ENCODE results near the gene PPP1R18. TPM values are rescaled to one million over a fixed set of nuclear protein-coding genes. Genes with fewer than 3 reads are reported as not detected.
A peak's percentile ranks its signal among the peaks of the same experiment; 100 is the strongest.

PPP1R18 gene
- total RNA-seq, 2 experiments from 2014 or later = 269 to 283 TPM

DNA sequence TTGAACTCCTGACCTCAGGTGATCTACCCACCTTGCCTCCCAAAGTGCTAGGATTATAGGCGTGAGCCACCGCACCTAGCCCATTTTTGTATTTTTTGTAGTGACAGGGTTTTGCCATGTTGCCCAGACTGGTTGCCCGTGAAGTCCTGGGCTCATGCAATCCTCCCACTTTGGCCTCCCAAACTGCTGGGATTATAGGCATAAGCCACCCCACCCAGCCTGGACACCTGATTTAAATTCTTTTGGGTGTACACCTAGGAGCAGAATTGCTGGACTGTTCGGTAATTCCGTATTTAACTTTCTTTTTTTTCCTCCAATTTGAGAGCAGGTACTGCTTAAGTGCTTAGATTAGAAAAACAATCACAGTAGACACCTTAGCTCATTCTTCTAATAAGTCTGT, 10.0 kb upstream of the PPP1R18 start:
- ChIA-PET POLR2A (interaction anchor here (1.6 to 2.1 kb wide), 2 partner anchors 9 to 12 kb away, joined by 6 read pairs; no protein-coding TSS in a partner anchor), CTCF (interaction anchor here (1.2 kb wide), 1 partner anchor 20 kb away, joined by 4 read pairs; the partner anchor contains the start of gene MDC1)
- Mint-ChIP-seq H3K4me1 (peaks cover 8% of the 10 kb centered on the region), H3K36me3 (ENCODE audit: low read depth) (peaks cover 12% of the 10 kb centered on the region), H3K27me3 (no peaks in the 10 kb centered on the region), H3K9me3 (no peaks in the 10 kb centered on the region), H3K27ac (no peak overlapping the region), H3K4me3 (no peak overlapping the region)
- no peak for DNase-seq

DNA sequence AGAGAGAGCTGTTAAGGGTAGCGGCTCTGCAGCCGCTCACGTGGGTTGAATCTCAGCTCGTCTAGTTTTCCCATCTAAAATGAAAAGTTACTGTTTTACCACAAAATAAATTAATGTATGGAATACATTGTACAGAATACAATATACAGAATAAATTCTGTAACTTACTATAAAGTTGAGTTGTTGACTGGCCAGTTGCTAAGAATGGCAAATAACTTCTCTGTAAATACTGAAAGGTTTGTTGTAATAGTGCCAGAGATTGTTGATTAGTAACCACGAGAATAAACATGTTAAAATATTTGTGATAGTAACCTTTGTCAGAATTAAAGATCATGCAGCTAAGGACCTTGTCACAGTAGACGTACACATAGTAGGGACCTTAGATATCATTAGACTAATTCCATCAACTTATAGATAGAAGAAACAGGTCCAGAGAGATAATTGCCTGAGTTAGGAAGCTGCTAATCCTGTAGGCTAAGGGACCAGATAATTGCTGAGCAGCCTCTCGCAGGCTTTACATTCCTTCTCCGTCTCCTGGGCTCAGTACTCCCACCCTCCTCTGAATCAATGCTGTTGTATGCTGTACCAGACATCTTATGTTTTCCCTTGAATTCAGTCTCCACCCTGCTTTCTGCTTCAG, 4.9 kb upstream of the PPP1R18 start:
- peak overlapping the region; percentile 93 for H3K4me3 Mint-ChIP-seq
- H3K9me3 Mint-ChIP-seq = no peaks in the 10 kb centered on the region
- H3K27ac Mint-ChIP-seq = no peak overlapping the region
- no peaks in the 10 kb centered on the region for H3K27me3 Mint-ChIP-seq
- peaks cover 20% of the 10 kb centered on the region for H3K36me3 Mint-ChIP-seq (ENCODE audit: low read depth)
- H3K4me1 Mint-ChIP-seq = peaks cover 45% of the 10 kb centered on the region
- ChIA-PET CTCF (interaction anchor here (1.1 to 4.8 kb wide), 4 partner anchors 12 to 159 kb away, joined by 3 to 31 read pairs (median 7); partner anchors contain the start of gene MDC1), POLR2A (interaction anchor here (0.6 to 6.6 kb wide), 11 partner anchors 8 to 77 kb away, joined by 3 to 88 read pairs (median 5); partner anchors contain the start of genes FLOT1, MDC1 and TUBB)
- DNase-seq = no peak

DNA sequence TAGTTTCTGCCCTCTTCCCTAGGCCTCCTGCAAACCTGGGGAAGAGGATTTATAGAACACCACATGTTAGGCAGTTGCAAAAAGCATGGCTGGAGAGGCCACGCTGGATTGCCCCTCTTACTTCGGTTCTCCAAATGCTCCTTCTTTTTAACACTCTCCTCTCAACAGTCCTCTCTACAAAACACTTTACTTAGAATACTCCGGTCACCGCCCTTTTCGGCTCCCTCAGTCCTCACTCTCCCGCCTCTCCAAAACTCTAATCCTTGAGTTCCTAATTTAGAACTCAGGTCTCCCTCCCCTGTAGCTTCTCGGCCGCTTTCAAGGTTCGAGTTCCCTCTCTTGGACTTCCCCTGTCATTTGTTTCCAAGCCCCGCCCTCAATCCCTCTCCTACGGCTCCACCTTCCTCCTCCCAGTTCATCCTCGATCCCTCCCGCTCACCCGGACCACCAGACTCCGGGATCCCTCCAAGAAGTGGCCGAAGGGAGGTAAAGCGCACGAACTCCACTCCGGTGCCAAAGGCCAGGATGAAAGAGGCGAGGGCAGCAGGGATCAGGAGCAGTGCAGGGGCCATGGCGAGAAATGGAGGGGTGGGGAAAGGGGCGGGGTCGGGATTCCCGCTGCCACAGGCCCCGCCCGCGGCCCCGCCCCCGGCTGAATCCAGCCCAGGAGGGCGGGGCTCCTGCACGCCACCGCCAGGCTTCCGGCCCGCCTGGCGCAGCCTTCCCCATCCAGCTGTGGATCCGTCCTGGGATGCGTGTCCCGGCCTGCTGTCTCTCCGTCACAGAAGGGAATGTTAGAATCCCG, 4.2 kb upstream of the PPP1R18 start, which contains the start of gene NRM:
NRM (minus strand) TSS at position 582 of the 805 bp plus-strand sequence; CDS start at position 572, 10 bp downstream.
- DNase-seq = peak; percentile 79
- Mint-ChIP-seq H3K4me3 (peak within 1 kb of the TSS; percentile 93), H3K36me3 (ENCODE audit: low read depth) (peaks cover 27% of the 10 kb centered on the region), H3K9me3 (no peaks in the 10 kb centered on the region), H3K27me3 (no peaks in the 10 kb centered on the region), H3K27ac (peak within 1 kb of the TSS; percentile 94), H3K4me1 (peaks cover 45% of the 10 kb centered on the region)
- ChIA-PET POLR2A (interaction anchor here (0.6 to 6.6 kb wide), 11 partner anchors 9 to 76 kb away, joined by 3 to 88 read pairs (median 5); partner anchors contain the start of genes FLOT1, MDC1 and TUBB), CTCF (interaction anchor here (1.1 to 4.8 kb wide), 4 partner anchors 12 to 158 kb away, joined by 3 to 31 read pairs (median 7); partner anchors contain the start of gene MDC1)

- CTCF ChIA-PET = interaction anchor here (3.2 to 4.8 kb wide), 2 partner anchors 11 to 41 kb away, joined by 10 to 31 read pairs; no protein-coding TSS in a partner anchor
- peak overlapping the region; percentile 93 for H3K4me3 Mint-ChIP-seq
- peaks cover 44% of the 10 kb centered on the region for H3K4me1 Mint-ChIP-seq
- peaks cover 33% of the 10 kb centered on the region for H3K36me3 Mint-ChIP-seq (ENCODE audit: low read depth)
- POLR2A ChIA-PET = interaction anchor here (2.6 to 6.6 kb wide), 4 partner anchors 8 to 31 kb away, joined by 8 to 88 read pairs (median 36); partner anchors contain the start of genes MDC1 and TUBB
- DNase-seq = no peak
- H3K27ac Mint-ChIP-seq = peak overlapping the region; percentile 94
- no peaks in the 10 kb centered on the region for H3K9me3 Mint-ChIP-seq
- no peaks in the 10 kb centered on the region for H3K27me3 Mint-ChIP-seq
These were observed 3.5 kb upstream of the PPP1R18 start for GRCh38 chr6:30689985-30690384.

DNA sequence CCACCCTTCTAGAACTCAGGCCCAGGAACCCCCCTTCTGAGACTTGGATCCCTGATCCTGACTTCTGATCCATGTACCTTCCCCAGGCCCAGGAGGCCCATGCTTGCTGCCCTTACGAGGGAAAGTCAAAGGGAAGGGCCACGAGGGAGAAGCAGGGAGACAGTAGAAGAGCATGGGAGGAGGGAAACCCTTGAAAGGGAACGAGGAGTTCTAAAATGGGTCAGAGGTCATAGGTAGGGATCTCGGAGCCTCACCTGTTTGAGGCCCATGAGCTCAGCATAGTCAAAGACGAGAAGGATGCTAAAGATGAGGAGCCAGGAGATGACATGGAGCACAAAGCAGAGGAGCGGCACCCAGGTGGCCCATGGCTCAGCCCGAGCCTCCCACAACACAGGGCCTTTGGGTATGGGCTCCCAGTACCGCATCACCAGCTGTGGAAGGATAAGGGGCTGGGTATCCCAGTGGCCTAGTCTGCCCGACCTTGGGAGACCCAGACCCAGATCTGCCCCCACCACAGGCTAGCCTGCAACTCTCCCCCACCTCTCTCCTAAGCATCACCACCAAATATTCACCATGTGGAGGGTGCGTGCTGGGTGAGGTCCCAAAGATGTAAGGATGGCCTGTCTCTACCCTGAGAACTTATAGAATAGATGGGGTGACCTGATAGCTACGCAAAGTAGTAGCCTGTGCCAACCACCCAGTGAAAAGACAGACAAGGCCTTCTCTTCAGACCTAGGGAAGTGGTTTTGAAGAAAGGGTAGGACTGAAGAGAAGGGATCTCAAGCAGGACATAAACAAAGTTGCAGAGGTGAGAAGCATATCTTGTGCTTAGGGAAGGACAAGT, 2.8 kb upstream of the PPP1R18 start:
- H3K27ac Mint-ChIP-seq = peak overlapping the region; percentile 94
- POLR2A ChIA-PET = interaction anchor here (1.1 to 6.6 kb wide), 8 partner anchors 9 to 74 kb away, joined by 3 to 88 read pairs (median 8); partner anchors contain the start of genes MDC1 and TUBB
- peaks cover 40% of the 10 kb centered on the region for H3K36me3 Mint-ChIP-seq (ENCODE audit: low read depth)
- no peak for DNase-seq
- H3K27me3 Mint-ChIP-seq = no peaks in the 10 kb centered on the region
- CTCF ChIA-PET = interaction anchor here (1.2 to 4.8 kb wide), 4 partner anchors 10 to 42 kb away, joined by 4 to 31 read pairs (median 16); partner anchors contain the start of genes MDC1 and TUBB
- H3K4me3 Mint-ChIP-seq = peak overlapping the region; percentile 93
- H3K9me3 Mint-ChIP-seq = no peaks in the 10 kb centered on the region
- peaks cover 43% of the 10 kb centered on the region for H3K4me1 Mint-ChIP-seq

GRCh38 chr6:30688569-30688968, 2.1 kb upstream of the PPP1R18 start:
- DNase-seq = no peak

GRCh38 chr6:30687659-30688431, 1.4 kb upstream of the PPP1R18 start:
- ChIA-PET POLR2A (interaction anchor here (1.1 to 6.6 kb wide), 13 partner anchors 8 to 361 kb away, joined by 3 to 88 read pairs (median 6); partner anchors contain the start of genes MDC1, MRPS18B, PPP1R10 and TRIM39), CTCF (interaction anchor here (0.7 to 4.8 kb wide), 6 partner anchors 9 to 43 kb away, joined by 3 to 31 read pairs (median 10); partner anchors contain the start of genes DHX16, MDC1 and TUBB)
- Mint-ChIP-seq H3K9me3 (no peaks in the 10 kb centered on the region), H3K36me3 (ENCODE audit: low read depth) (peaks cover 54% of the 10 kb centered on the region), H3K27me3 (no peaks in the 10 kb centered on the region), H3K27ac (peak overlapping the region; percentile 94), H3K4me1 (peaks cover 43% of the 10 kb centered on the region), H3K4me3 (peak overlapping the region; percentile 93)
- no peak for DNase-seq

More at GRCh38 chr6:30688569-30688968, 2.1 kb upstream of the PPP1R18 start:
- Mint-ChIP-seq H3K4me1 (peaks cover 43% of the 10 kb centered on the region), H3K27ac (peak overlapping the region; percentile 94), H3K27me3 (no peaks in the 10 kb centered on the region), H3K9me3 (no peaks in the 10 kb centered on the region), H3K36me3 (ENCODE audit: low read depth) (peaks cover 46% of the 10 kb centered on the region), H3K4me3 (peak overlapping the region; percentile 93)
- CTCF ChIA-PET = interaction anchor here (1.2 to 4.8 kb wide), 4 partner anchors 10 to 42 kb away, joined by 4 to 31 read pairs (median 16); partner anchors contain the start of genes MDC1 and TUBB
- POLR2A ChIA-PET = interaction anchor here (1.1 to 6.6 kb wide), 9 partner anchors 8 to 73 kb away, joined by 3 to 88 read pairs (median 6); partner anchors contain the start of genes MDC1 and TUBB

DNA sequence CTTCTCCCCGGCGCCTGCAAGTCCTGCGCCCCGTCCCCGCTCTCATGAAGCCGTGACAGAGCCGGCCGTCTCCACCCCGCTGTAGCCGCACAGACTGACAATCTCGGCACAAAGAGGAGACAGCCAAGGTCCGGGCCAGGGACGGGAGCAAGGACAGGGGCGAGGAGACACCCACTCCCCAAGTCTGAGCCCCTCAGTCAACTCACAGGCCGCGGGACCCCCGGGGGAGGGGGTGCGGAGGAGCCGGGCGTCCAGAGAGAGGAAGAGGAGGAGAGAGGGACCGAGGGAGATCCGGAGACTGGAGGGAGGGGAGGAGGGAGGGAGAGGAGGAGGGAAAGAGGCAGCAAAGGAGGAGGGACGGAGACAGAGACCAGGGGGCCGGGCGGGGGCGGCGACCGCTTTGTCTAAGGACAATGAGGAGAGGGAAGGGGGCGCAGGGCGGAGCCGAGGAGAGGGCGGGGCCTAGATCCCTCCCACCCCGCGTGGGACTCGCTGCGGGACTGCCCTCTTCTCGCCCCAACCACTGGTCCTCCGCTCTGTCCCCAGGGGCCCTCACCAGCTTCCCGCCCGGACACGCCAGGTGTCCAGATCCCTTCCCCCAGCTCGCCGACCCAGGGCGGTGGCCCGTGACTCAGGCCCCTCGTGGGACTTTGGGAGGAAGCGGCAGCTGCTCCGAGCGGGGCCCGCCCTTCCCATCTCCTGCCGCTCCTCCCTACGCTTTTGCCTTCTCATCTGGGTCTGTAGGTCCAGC, 638 bp upstream of the PPP1R18 start:
- peaks cover 61% of the 10 kb centered on the region for H3K36me3 Mint-ChIP-seq (ENCODE audit: low read depth)
- peaks cover 42% of the 10 kb centered on the region for H3K4me1 Mint-ChIP-seq
- H3K4me3 Mint-ChIP-seq = peak overlapping the region; percentile 93
- no peaks in the 10 kb centered on the region for H3K9me3 Mint-ChIP-seq
- no peaks in the 10 kb centered on the region for H3K27me3 Mint-ChIP-seq
- CTCF ChIA-PET = interaction anchor here (1.1 to 4.8 kb wide), 5 partner anchors 8 to 44 kb away, joined by 3 to 31 read pairs (median 10); partner anchors contain the start of genes DHX16, MDC1 and TUBB
- DNase-seq = peak; percentile 85
- POLR2A ChIA-PET = interaction anchor here (1.1 to 6.6 kb wide), 10 partner anchors 8 to 360 kb away, joined by 3 to 88 read pairs (median 10); partner anchors contain the start of genes MDC1, MRPS18B, PPP1R10 and TRIM39
- peak overlapping the region; percentile 94 for H3K27ac Mint-ChIP-seq

- Mint-ChIP-seq H3K4me1 (peaks cover 33% of the 10 kb centered on the region), H3K27ac (peak overlapping the region; percentile 94), H3K9me3 (no peaks in the 10 kb centered on the region), H3K4me3 (peak overlapping the region; percentile 93), H3K27me3 (no peaks in the 10 kb centered on the region), H3K36me3 (ENCODE audit: low read depth) (peaks cover 75% of the 10 kb centered on the region)
- peak; percentile 50 for DNase-seq
- POLR2A ChIA-PET = interaction anchor here (0.9 to 8.5 kb wide), 9 partner anchors 12 to 176 kb away, joined by 3 to 561 read pairs (median 3); partner anchors contain the start of genes DHX16, MDC1, MRPS18B and TUBB
- CTCF ChIA-PET = interaction anchor here (0.9 to 15.7 kb wide), 2 partner anchors 26 to 43 kb away, joined by 3 to 626 read pairs; partner anchors contain the start of genes MDC1 and TUBB
These were observed 1.1 kb downstream of the PPP1R18 start for GRCh38 chr6:30685157-30686008.

All from activated CD4-positive, alpha-beta memory T cell treated with anti-CD3 and anti-CD28 coated beads, Interleukin-2, amount 10 ng/mL, durations not matched to agents 7 days and 5 days (primary cell).